BLaER1 treated with 17β-estradiol and CSF1 and Interleukin-3, amounts not matched to agents 10 nM and 100 nM (cell line): ENCODE results near the gene PDE1A.

Source experiments
- H3K27ac ChIP-seq, 11 experiments: shearing (Covaris generic); formaldehyde crosslinking; 2 replicates each; pipeline ENCODE4 v1.8.1; 2022
- H3K27me3 ChIP-seq, 11 experiments: shearing (Covaris generic); formaldehyde crosslinking; 2 replicates each; pipeline ENCODE4 v1.8.1; 2022
- H3K36me3 ChIP-seq, 11 experiments: shearing (Covaris generic); formaldehyde crosslinking; 2 replicates each; pipeline ENCODE4 v1.8.1; 2022
- H3K4me1 ChIP-seq, 10 experiments: shearing (Covaris generic); formaldehyde crosslinking; 2 replicates each; pipeline ENCODE4 v1.8.1; 2022
- H3K4me2 ChIP-seq, 11 experiments: shearing (Covaris generic); formaldehyde crosslinking; 2 replicates each; pipeline ENCODE4 v1.8.1; 2022
- H3K4me3 ChIP-seq, 10 experiments: shearing (Covaris generic); formaldehyde crosslinking; 2 replicates each; pipeline ENCODE4 v1.8.1; 2022
- H3K9ac ChIP-seq, 11 experiments: shearing (Covaris generic); formaldehyde crosslinking; 2 replicates each; pipeline ENCODE4 v1.8.1; 2022
- H3K9me3 ChIP-seq, 11 experiments: shearing (Covaris generic); formaldehyde crosslinking; replicated peaks in 1 of 11; 2 replicates each; pipeline ENCODE4 v1.8.1; 2022
- H4K20me1 ChIP-seq, 11 experiments: shearing (Covaris generic); formaldehyde crosslinking; 2 replicates each; pipeline ENCODE4 v1.8.1; 2022
- Cebpa-rat ChIP-seq, 11 experiments: shearing (Covaris generic); IDR thresholded peaks; 2 replicates each; pipeline ENCODE4 v1.8.1; 2022

Gene PDE1A

DNA sequence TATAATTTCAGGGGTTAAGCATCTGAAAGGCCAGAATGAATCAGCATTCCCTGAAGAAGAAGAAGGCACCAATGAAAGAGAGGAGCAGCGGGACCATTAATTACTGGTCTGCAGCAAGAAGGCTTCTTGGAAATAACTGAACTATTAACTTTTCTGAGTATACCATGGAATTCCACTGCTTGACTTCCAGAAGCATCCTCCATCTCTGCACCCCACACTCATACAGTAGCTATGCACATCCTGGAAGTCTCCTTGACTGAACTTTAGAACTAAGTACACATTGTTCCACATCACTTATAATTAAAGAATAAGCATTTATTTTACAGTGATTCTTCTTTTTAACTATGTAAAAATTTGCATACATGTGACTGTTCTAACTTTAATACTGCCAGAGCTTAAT is 309.6 kb downstream of the PDE1A start:
- Histone ChIP-seq H3K36me3 (no peaks in the 10 kb centered on the region), H3K4me1 (no peaks in the 10 kb centered on the region), H3K27me3 (no peaks in the 10 kb centered on the region), H3K4me3 (no peak overlapping the region), H4K20me1 (no peaks in the 10 kb centered on the region), H3K9ac (no peak overlapping the region), H3K9me3 (no peaks in the 10 kb centered on the region), H3K27ac (no peak overlapping the region), H3K4me2 (no peak overlapping the region)
- TF ChIP-seq Cebpa-rat (IDR thresholded peaks at IDR 0.05) = no peak

- Histone ChIP-seq H3K27ac (no peak overlapping the region), H3K4me3 (no peak overlapping the region), H3K36me3 (no peaks in the 10 kb centered on the region), H3K27me3 (no peaks in the 10 kb centered on the region), H3K4me1 (no peaks in the 10 kb centered on the region), H3K4me2 (no peak overlapping the region), H3K9me3 (no peaks in the 10 kb centered on the region), H4K20me1 (no peaks in the 10 kb centered on the region), H3K9ac (no peak overlapping the region)
- TF ChIP-seq Cebpa-rat (IDR thresholded peaks at IDR 0.05) = no peak
These were observed 310.1 kb downstream of the PDE1A start for GRCh38 chr2:182116774-182117173.

GRCh38 chr2:182115258-182115657 is 311.6 kb downstream of the PDE1A start:
- H4K20me1 ChIP-seq = no peaks in the 10 kb centered on the region
- H3K4me1 ChIP-seq = no peaks in the 10 kb centered on the region
- H3K9me3 ChIP-seq = no peaks in the 10 kb centered on the region
- H3K36me3 ChIP-seq = no peaks in the 10 kb centered on the region
- H3K4me2 ChIP-seq = no peak overlapping the region
- no peak for TF ChIP-seq Cebpa-rat (IDR thresholded peaks at IDR 0.05)
- no peak overlapping the region for H3K9ac ChIP-seq
- H3K27ac ChIP-seq = no peak overlapping the region
- no peaks in the 10 kb centered on the region for H3K27me3 ChIP-seq
- no peak overlapping the region for H3K4me3 ChIP-seq

DNA sequence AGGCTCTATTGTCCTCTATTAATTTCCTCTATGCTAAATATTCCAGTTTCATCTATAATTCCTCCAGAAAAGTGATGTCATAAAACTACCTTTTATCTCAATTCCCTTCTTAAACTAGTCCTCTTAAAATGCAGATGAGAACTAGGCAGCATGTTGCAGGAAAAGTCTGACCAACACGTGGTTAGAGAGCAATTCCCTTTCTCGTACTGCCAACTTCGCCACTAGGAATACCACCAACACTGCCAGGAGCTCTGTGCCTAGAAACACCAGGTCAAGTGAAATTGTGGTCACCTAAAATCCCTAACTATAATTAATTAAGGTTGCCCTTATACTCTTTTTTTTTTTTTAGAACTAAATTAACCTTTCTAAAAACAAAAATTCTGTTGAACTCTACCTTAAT is 313.5 kb downstream of the PDE1A start:
- no peak overlapping the region for H3K4me2 ChIP-seq
- no peaks in the 10 kb centered on the region for H4K20me1 ChIP-seq
- no peaks in the 10 kb centered on the region for H3K9me3 ChIP-seq
- H3K27ac ChIP-seq = no peak overlapping the region
- H3K9ac ChIP-seq = no peak overlapping the region
- H3K36me3 ChIP-seq = no peaks in the 10 kb centered on the region
- TF ChIP-seq Cebpa-rat (IDR thresholded peaks at IDR 0.05) = no peak
- no peaks in the 10 kb centered on the region for H3K4me1 ChIP-seq
- H3K4me3 ChIP-seq = no peak overlapping the region
- no peaks in the 10 kb centered on the region for H3K27me3 ChIP-seq

DNA sequence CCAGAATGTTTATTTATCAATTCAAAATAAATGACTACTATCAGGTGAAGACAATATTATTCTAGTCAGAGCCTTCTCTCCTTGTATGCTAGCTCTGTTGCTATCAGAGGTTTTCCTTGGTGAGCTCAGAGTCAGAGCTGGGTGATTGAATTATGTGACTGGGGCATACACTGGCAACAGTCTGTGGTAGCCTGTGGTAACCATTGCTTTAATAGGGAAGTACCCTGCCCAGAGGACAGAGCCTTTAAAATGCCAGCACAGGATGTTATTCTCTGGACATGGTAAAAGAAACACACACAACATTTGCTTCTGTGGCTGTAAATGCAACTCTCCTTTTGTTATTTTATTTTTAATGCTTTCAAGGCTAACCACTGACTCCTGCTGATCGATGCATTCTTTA is 316.5 kb downstream of the PDE1A start:
- Histone ChIP-seq H3K27ac (no peak overlapping the region), H3K4me3 (no peak overlapping the region), H4K20me1 (no peaks in the 10 kb centered on the region), H3K4me2 (no peak overlapping the region), H3K9me3 (no peaks in the 10 kb centered on the region), H3K9ac (no peak overlapping the region), H3K4me1 (no peaks in the 10 kb centered on the region), H3K27me3 (no peaks in the 10 kb centered on the region), H3K36me3 (no peaks in the 10 kb centered on the region)
- no peak for TF ChIP-seq Cebpa-rat (IDR thresholded peaks at IDR 0.05)

DNA sequence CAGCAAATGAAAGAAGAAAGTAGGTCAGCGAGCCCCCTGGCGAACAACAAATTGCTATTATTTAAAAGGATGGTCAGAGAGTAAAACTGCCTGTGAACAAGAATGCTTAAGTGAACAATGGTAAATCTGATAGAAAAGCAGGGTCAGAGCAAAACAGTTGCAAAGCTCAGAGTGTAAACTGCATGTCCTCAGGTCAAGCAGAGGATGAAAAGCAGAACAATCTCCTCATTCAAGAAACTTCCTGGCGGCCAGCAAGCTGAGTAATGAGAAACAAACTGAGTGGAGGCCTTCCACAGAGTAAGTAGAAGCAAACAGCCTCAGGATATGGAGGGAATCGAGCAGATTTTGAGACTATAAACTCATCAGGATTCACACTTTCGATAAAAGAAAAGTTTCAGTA is 323.3 kb downstream of the PDE1A start:
- TF ChIP-seq Cebpa-rat (IDR thresholded peaks at IDR 0.05) = no peak
- no peaks in the 10 kb centered on the region for H3K27me3 ChIP-seq
- no peak overlapping the region for H3K27ac ChIP-seq
- H4K20me1 ChIP-seq = no peaks in the 10 kb centered on the region
- no peak overlapping the region for H3K4me3 ChIP-seq
- H3K9ac ChIP-seq = no peak overlapping the region
- H3K9me3 ChIP-seq = no peaks in the 10 kb centered on the region
- H3K4me1 ChIP-seq = no peaks in the 10 kb centered on the region
- H3K36me3 ChIP-seq = no peaks in the 10 kb centered on the region
- no peak overlapping the region for H3K4me2 ChIP-seq

- Histone ChIP-seq H3K4me2 (no peak overlapping the region), H3K36me3 (no peaks in the 10 kb centered on the region), H3K9ac (no peak overlapping the region), H3K27me3 (no peaks in the 10 kb centered on the region), H3K27ac (no peak overlapping the region), H4K20me1 (no peaks in the 10 kb centered on the region), H3K4me1 (peaks cover 0 to 7% (median 0%) of the 10 kb centered on the region in 10 experiments; a peak in 1 of 20 replicates), H3K9me3 (no peaks in the 10 kb centered on the region), H3K4me3 (no peak overlapping the region)
- no peak for TF ChIP-seq Cebpa-rat (IDR thresholded peaks at IDR 0.05)
These were observed 325.6 kb downstream of the PDE1A start for GRCh38 chr2:182101263-182101662.

- Histone ChIP-seq H3K27ac (no peak overlapping the region), H3K4me1 (peaks cover 0 to 7% (median 0%) of the 10 kb centered on the region in 10 experiments; a peak in 1 of 20 replicates), H3K36me3 (no peaks in the 10 kb centered on the region), H3K9me3 (no peaks in the 10 kb centered on the region), H3K27me3 (no peaks in the 10 kb centered on the region), H3K4me3 (no peak overlapping the region), H4K20me1 (no peaks in the 10 kb centered on the region), H3K9ac (no peak overlapping the region), H3K4me2 (no peak overlapping the region)
- no peak for TF ChIP-seq Cebpa-rat (IDR thresholded peaks at IDR 0.05)
These were observed 328.2 kb downstream of the PDE1A start for GRCh38 chr2:182098648-182099047.

DNA sequence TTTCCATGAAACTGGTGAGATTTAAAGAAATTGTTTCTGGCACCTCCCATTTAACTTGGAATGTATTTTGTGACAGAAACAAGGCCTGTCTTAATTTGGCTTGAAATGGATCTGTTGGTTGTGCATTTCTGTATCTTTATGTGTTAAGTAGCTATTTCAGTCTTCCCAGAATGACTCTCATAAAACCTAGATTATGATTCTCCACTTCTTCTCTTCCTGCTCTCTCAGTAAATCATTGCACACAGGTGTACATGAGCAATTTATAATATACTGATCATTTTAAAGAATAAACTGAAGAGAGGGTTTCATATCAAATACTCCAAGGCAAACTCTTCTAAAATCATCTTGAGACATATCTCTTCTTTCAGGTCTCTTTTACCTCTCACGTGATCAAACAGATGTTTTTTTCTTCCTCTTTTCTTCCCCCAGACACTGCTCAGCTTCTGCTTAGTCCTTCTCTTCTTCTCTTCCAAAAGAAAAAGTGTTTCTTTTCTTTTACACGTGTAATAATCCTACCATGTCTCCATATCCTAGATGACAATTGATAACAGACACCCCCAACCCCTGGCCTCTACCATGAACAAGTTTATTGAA is 329.2 kb downstream of the PDE1A start:
- no peak for TF ChIP-seq Cebpa-rat (IDR thresholded peaks at IDR 0.05)
- Histone ChIP-seq H3K4me1 (peaks cover 0 to 7% (median 0%) of the 10 kb centered on the region in 10 experiments; a peak in 1 of 20 replicates), H3K36me3 (no peaks in the 10 kb centered on the region), H3K27me3 (no peaks in the 10 kb centered on the region), H3K9ac (no peak overlapping the region), H3K9me3 (peaks cover 0 to 7% (median 0%) of the 10 kb centered on the region in 11 experiments; a peak in 2 of 22 replicates), H4K20me1 (no peaks in the 10 kb centered on the region), H3K4me2 (no peak overlapping the region), H3K4me3 (no peak overlapping the region), H3K27ac (no peak overlapping the region)

GRCh38 chr2:182090486-182090885 is 336.4 kb downstream of the PDE1A start:
- no peak for TF ChIP-seq Cebpa-rat (IDR thresholded peaks at IDR 0.05)
- Histone ChIP-seq H3K36me3 (no peaks in the 10 kb centered on the region), H3K9me3 (peaks cover 0 to 7% (median 0%) of the 10 kb centered on the region in 11 experiments; a peak in 3 of 22 replicates), H3K27ac (no peak overlapping the region), H3K9ac (no peak overlapping the region), H3K4me2 (no peak overlapping the region), H3K4me1 (no peaks in the 10 kb centered on the region), H3K4me3 (no peak overlapping the region), H4K20me1 (no peaks in the 10 kb centered on the region), H3K27me3 (no peaks in the 10 kb centered on the region)
